HEK293 (cell line): ENCODE results near the gene PHACTR3.

Experiments used
- CTCF ChIA-PET: fragments of 350-600 bp; formaldehyde crosslinking; extraction: SDS; loops from one replicate; lab custom pipeline; 2021; ENCODE audit warnings: antibody characterized with exemption; lab: Yijun Ruan, JAX
- POLR2A ChIA-PET: fragments of 300-600 bp; formaldehyde crosslinking; extraction: SDS; loops from one replicate; lab custom pipeline; 2020; ENCODE audit warnings: antibody characterized with exemption, inconsistent platforms; lab: Yijun Ruan, JAX
- H3K27ac ChIP-seq: fragments of 200-500 bp; sonication (Bioruptor generic); 2 replicates; pipeline ENCODE4 v1.5.1; 2014; ENCODE audit warnings: low read depth, low read length, control low read depth, inconsistent platforms; ENCODE audit errors: extremely low read depth
- H3K36me3 ChIP-seq, 2 experiments: fragments of 200-500 bp in 1 of 2; sonication (Bioruptor generic) in 1 of 2; 1 replicate in 1 of 2; 2 replicates in 1 of 2; pipeline ENCODE4 v1.5.1; 2014 to 2017; ENCODE audit warnings: inconsistent platforms in 2 of 2, low read length in 2 of 2; ENCODE audit not compliant: control insufficient read depth in 2 of 2, insufficient read depth in 1 of 2
- H3K4me1 ChIP-seq: fragments of 200-500 bp; sonication (Bioruptor generic); 2 replicates; pipeline ENCODE4 v1.5.1; 2014; ENCODE audit warnings: mild to moderate bottlenecking, low read length, inconsistent platforms; ENCODE audit not compliant: control insufficient read depth, insufficient read depth
- H3K4me3 ChIP-seq: 2 replicates; pipeline ENCODE4 v1.5.1; 2011; ENCODE audit warnings: low read depth, mild to moderate bottlenecking, control low read depth, low read length, moderate library complexity
- H3K9me3 ChIP-seq: fragments of 200-500 bp; sonication (Bioruptor generic); 2 replicates; pipeline ENCODE4 v1.5.1; 2014; ENCODE audit warnings: low read depth, low read length, inconsistent platforms; ENCODE audit not compliant: control insufficient read depth, insufficient read depth
- BCL11A ChIP-seq: fragments of 450-650 bp; formaldehyde crosslinking; IDR thresholded peaks from 2 replicates; pipeline ENCODE4 v1.5.1; 2016; ENCODE audit warnings: low read depth, missing biosample characterization, missing genetic modification characterization
- BCL11B ChIP-seq: fragments of 450-650 bp; formaldehyde crosslinking; IDR thresholded peaks from 2 replicates; pipeline ENCODE4 v1.5.1; 2016; ENCODE audit warnings: low read depth, missing biosample characterization, missing genetic modification characterization
- GFI1B ChIP-seq: fragments of 450-650 bp; formaldehyde crosslinking; IDR thresholded peaks from 2 replicates; pipeline ENCODE4 v1.5.1; 2016; ENCODE audit warnings: missing biosample characterization, missing genetic modification characterization
- GLI4 ChIP-seq: fragments of 450-650 bp; formaldehyde crosslinking; IDR thresholded peaks from 2 replicates; pipeline ENCODE4 v1.5.1; 2016; ENCODE audit warnings: missing biosample characterization, missing genetic modification characterization
- INSM2 ChIP-seq: fragments of 450-650 bp; formaldehyde crosslinking; IDR thresholded peaks from 2 replicates; pipeline ENCODE4 v1.5.1; 2016; ENCODE audit warnings: missing biosample characterization, missing genetic modification characterization
- SP7 ChIP-seq: fragments of 450-650 bp; formaldehyde crosslinking; IDR thresholded peaks from 2 replicates; pipeline ENCODE4 v1.5.1; 2016; ENCODE audit warnings: missing biosample characterization, missing genetic modification characterization
- TCF7L2 ChIP-seq: IDR thresholded peaks from 2 replicates; pipeline ENCODE4 v1.6.1; 2011; ENCODE audit warnings: low read depth, mild to moderate bottlenecking, inconsistent platforms, low read length, moderate library complexity, borderline replicate concordance
- ZBTB6 ChIP-seq: fragments of 450-650 bp; formaldehyde crosslinking; IDR thresholded peaks from 2 replicates; pipeline ENCODE4 v1.5.1; 2017; ENCODE audit warnings: missing biosample characterization, missing genetic modification characterization
- ZFHX2 ChIP-seq: fragments of 450-650 bp; formaldehyde crosslinking; conservative IDR thresholded peaks from 2 replicates; pipeline ENCODE4 v1.5.1; 2016; ENCODE audit warnings: missing biosample characterization, missing genetic modification characterization
- ZNF132 ChIP-seq: fragments of 450-650 bp; formaldehyde crosslinking; IDR thresholded peaks from 2 replicates; pipeline ENCODE4 v1.5.1; 2017; ENCODE audit warnings: missing biosample characterization, missing genetic modification characterization, borderline replicate concordance
- ZNF202 ChIP-seq: fragments of 450-650 bp; formaldehyde crosslinking; IDR thresholded peaks from 2 replicates; pipeline ENCODE4 v1.5.1; 2016; ENCODE audit warnings: missing biosample characterization, missing genetic modification characterization, borderline replicate concordance
- ZNF248 ChIP-seq: fragments of 450-650 bp; formaldehyde crosslinking; IDR thresholded peaks from 2 replicates; pipeline ENCODE4 v1.5.1; 2017; ENCODE audit warnings: missing biosample characterization, missing genetic modification characterization
- ZNF311 ChIP-seq: fragments of 450-650 bp; formaldehyde crosslinking; IDR thresholded peaks from 2 replicates; pipeline ENCODE4 v1.5.1; 2017; ENCODE audit warnings: missing biosample characterization, missing genetic modification characterization, borderline replicate concordance
- ZNF473 ChIP-seq: fragments of 450-650 bp; formaldehyde crosslinking; IDR thresholded peaks from 2 replicates; pipeline ENCODE4 v1.5.1; 2017; ENCODE audit warnings: missing biosample characterization, missing genetic modification characterization
- ZNF488 ChIP-seq: fragments of 450-650 bp; formaldehyde crosslinking; IDR thresholded peaks from 2 replicates; pipeline ENCODE4 v1.5.1; 2016; ENCODE audit warnings: missing biosample characterization, missing genetic modification characterization
- ZNF514 ChIP-seq: fragments of 450-650 bp; formaldehyde crosslinking; IDR thresholded peaks from 2 replicates; pipeline ENCODE4 v1.5.1; 2016; ENCODE audit warnings: missing biosample characterization, missing genetic modification characterization
- ZNF596 ChIP-seq: fragments of 450-650 bp; IDR thresholded peaks from 2 replicates; pipeline ENCODE4 v1.5.0; 2018; ENCODE audit warnings: missing biosample characterization, mild to moderate bottlenecking, missing genetic modification characterization, moderate library complexity
- ZNF654 ChIP-seq: fragments of 450-650 bp; formaldehyde crosslinking; IDR thresholded peaks from 2 replicates; pipeline ENCODE4 v1.5.1; 2016; ENCODE audit warnings: low read depth, missing biosample characterization, missing genetic modification characterization
- ZNF707 ChIP-seq: fragments of 450-650 bp; formaldehyde crosslinking; IDR thresholded peaks from 2 replicates; pipeline ENCODE4 v1.5.1; 2016; ENCODE audit warnings: missing biosample characterization, missing genetic modification characterization
- ZNF837 ChIP-seq: fragments of 450-650 bp; formaldehyde crosslinking; IDR thresholded peaks from 2 replicates; pipeline ENCODE4 v1.5.1; 2016; ENCODE audit warnings: missing biosample characterization, missing genetic modification characterization
- ZXDB ChIP-seq: fragments of 450-650 bp; formaldehyde crosslinking; IDR thresholded peaks from 2 replicates; pipeline ENCODE4 v1.5.1; 2016; ENCODE audit warnings: missing biosample characterization, missing genetic modification characterization
- TF ChIP-seq, protein P1 (sequence below): fragments of 450-650 bp; formaldehyde crosslinking; IDR thresholded peaks from 2 replicates; pipeline ENCODE4 v1.5.1; 2016; ENCODE audit warnings: missing biosample characterization, missing genetic modification characterization
- TF ChIP-seq, protein P2 (sequence below): fragments of 450-650 bp; formaldehyde crosslinking; IDR thresholded peaks from 2 replicates; pipeline ENCODE4 v1.5.1; 2016; ENCODE audit warnings: missing biosample characterization, missing genetic modification characterization
- TF ChIP-seq, protein P3 (sequence below): fragments of 450-650 bp; formaldehyde crosslinking; IDR thresholded peaks from 2 replicates; pipeline ENCODE4 v1.5.1; 2016; ENCODE audit warnings: missing biosample characterization, missing genetic modification characterization

Gene PHACTR3

DNA sequence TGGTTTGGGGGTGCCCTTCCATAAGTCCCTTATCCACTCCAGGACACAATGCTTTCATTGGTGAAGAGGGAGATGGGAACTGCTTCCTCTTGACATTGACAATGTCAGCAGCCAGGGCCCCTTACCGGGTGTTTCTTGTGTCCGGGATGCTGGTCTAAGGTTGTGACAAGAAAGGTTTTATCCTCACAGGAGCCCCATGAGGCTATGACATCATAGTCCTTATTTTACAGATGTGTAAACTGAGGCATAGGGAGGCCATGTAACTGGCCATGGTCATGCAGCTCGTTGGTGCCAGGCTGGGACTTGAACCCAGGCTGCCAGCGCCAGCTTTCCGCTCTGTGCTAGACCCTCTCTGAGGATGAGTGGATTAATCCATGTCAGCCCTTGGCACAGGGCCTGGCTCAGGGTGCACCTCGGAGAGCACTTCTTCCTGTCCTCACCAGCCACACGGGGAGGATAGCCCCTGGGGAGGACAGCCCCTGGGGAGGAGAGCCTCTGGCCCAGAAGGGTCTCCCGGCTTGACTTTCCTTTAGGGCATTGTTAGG, 171.8 kb downstream of the PHACTR3 start:
- Histone ChIP-seq H3K4me1 (no peaks in the 10 kb centered on the region; the same call in 1 of the 2 replicates), H3K4me3 (no peak overlapping the region), H3K27ac (no peak overlapping the region), H3K36me3 (no peaks in the 10 kb centered on the region), H3K9me3 (no peaks in the 10 kb centered on the region)
- ChIA-PET CTCF (interaction anchor here (0.9 to 1.9 kb wide), 3 partner anchors 33 to 178 kb away, joined by 3 to 11 read pairs (median 3); no protein-coding TSS in a partner anchor), POLR2A (no interaction called here)
- no peak for TF ChIP-seq ZNF514 (tag by site-specific recombination)
- no peak for TF ChIP-seq ZNF202 (tag by site-specific recombination)
- TF ChIP-seq, protein P1, sequence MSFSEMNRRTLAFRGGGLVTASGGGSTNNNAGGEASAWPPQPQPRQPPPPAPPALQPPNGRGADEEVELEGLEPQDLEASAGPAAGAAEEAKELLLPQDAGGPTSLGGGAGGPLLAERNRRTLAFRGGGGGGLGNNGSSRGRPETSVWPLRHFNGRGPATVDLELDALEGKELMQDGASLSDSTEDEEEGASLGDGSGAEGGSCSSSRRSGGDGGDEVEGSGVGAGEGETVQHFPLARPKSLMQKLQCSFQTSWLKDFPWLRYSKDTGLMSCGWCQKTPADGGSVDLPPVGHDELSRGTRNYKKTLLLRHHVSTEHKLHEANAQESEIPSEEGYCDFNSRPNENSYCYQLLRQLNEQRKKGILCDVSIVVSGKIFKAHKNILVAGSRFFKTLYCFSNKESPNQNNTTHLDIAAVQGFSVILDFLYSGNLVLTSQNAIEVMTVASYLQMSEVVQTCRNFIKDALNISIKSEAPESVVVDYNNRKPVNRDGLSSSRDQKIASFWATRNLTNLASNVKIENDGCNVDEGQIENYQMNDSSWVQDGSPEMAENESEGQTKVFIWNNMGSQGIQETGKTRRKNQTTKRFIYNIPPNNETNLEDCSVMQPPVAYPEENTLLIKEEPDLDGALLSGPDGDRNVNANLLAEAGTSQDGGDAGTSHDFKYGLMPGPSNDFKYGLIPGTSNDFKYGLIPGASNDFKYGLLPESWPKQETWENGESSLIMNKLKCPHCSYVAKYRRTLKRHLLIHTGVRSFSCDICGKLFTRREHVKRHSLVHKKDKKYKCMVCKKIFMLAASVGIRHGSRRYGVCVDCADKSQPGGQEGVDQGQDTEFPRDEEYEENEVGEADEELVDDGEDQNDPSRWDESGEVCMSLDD: no peak
- TF ChIP-seq BCL11B (tag by site-specific recombination): no peak
- no peak for TF ChIP-seq GLI4 (tag by site-specific recombination)
- no peak for TF ChIP-seq ZNF837
- no peak for TF ChIP-seq ZFHX2 (tag by site-specific recombination)
- no peak for TF ChIP-seq ZNF248 (tag by site-specific recombination)
- TF ChIP-seq, protein P2, sequence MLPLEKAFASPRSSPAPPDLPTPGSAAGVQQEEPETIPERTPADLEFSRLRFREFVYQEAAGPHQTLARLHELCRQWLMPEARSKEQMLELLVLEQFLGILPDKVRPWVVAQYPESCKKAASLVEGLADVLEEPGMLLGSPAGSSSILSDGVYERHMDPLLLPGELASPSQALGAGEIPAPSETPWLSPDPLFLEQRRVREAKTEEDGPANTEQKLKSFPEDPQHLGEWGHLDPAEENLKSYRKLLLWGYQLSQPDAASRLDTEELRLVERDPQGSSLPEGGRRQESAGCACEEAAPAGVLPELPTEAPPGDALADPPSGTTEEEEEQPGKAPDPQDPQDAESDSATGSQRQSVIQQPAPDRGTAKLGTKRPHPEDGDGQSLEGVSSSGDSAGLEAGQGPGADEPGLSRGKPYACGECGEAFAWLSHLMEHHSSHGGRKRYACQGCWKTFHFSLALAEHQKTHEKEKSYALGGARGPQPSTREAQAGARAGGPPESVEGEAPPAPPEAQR: no peak
- no peak for TF ChIP-seq SP7
- no peak for TF ChIP-seq ZNF707
- no peak for TF ChIP-seq INSM2 (tag by site-specific recombination)
- no peak for TF ChIP-seq GFI1B (tag by site-specific recombination)
- TF ChIP-seq, protein P3, sequence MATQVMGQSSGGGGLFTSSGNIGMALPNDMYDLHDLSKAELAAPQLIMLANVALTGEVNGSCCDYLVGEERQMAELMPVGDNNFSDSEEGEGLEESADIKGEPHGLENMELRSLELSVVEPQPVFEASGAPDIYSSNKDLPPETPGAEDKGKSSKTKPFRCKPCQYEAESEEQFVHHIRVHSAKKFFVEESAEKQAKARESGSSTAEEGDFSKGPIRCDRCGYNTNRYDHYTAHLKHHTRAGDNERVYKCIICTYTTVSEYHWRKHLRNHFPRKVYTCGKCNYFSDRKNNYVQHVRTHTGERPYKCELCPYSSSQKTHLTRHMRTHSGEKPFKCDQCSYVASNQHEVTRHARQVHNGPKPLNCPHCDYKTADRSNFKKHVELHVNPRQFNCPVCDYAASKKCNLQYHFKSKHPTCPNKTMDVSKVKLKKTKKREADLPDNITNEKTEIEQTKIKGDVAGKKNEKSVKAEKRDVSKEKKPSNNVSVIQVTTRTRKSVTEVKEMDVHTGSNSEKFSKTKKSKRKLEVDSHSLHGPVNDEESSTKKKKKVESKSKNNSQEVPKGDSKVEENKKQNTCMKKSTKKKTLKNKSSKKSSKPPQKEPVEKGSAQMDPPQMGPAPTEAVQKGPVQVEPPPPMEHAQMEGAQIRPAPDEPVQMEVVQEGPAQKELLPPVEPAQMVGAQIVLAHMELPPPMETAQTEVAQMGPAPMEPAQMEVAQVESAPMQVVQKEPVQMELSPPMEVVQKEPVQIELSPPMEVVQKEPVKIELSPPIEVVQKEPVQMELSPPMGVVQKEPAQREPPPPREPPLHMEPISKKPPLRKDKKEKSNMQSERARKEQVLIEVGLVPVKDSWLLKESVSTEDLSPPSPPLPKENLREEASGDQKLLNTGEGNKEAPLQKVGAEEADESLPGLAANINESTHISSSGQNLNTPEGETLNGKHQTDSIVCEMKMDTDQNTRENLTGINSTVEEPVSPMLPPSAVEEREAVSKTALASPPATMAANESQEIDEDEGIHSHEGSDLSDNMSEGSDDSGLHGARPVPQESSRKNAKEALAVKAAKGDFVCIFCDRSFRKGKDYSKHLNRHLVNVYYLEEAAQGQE (tag by site-specific recombination): no peak

DNA sequence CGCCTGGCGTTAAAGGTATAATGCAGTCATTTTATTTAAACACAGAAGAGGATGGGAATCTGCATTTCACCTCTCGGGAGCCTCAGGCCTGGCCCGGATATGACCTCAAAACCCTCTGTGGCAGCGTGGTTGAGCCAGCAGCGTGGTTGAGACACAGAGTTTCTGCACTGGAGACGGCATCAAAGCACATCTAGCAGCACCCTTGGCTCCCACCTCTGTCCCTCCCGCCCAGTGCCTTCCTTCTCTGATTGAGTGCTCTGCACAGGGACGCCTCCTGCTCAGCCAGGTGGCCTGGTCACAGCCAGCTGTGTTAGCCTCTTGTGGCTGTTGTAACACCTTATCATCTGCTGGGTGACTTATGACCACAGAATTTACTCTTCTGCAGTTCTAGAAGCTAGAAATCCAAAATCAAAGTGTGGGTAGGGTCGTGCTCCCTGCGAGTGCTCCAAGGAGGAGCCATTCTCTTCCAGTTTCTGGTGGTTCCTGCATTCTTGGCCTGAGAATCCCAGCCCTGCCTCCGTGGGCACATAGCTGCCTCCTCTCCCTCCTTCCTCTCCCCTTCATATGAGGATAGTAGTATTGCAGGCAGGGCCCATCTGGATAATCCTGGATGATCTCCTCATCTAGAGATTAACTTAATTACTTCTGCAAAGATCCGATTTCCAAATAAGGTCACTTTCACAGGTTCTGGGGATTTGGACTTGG, 172.4 kb downstream of the PHACTR3 start:
- POLR2A ChIA-PET: no interaction called here
- H3K4me1 ChIP-seq: no peaks in the 10 kb centered on the region; the same call in 1 of the 2 replicates
- CTCF ChIA-PET: interaction anchor here (0.9 to 1.9 kb wide), 2 partner anchors 73 to 178 kb away, joined by 3 to 11 read pairs; no protein-coding TSS in a partner anchor
- no peaks in the 10 kb centered on the region for H3K36me3 ChIP-seq
- H3K9me3 ChIP-seq: no peaks in the 10 kb centered on the region
- H3K4me3 ChIP-seq: no peak overlapping the region
- no peak overlapping the region for H3K27ac ChIP-seq
- TF ChIP-seq ZBTB6 (tag by site-specific recombination) (no peak), ZNF654 (tag by site-specific recombination) (no peak), ZNF473 (tag by site-specific recombination) (no peak), ZNF132 (tag by site-specific recombination) (no peak), ZNF311 (tag by site-specific recombination) (no peak), ZXDB (tag by site-specific recombination) (no peak), ZNF596 (tag by site-specific recombination) (no peak), TCF7L2 (no peak), BCL11A (tag by site-specific recombination) (no peak), ZNF488 (tag by site-specific recombination) (no peak)
